Measurements from ENCODE around the gene CCDC74A.
"Not testable (repeated sequence)": the region's sequence is repeated elsewhere in the genome, so short reads cannot be mapped to it uniquely, and the experiment has no call there.

Gene CCDC74A

DNA sequence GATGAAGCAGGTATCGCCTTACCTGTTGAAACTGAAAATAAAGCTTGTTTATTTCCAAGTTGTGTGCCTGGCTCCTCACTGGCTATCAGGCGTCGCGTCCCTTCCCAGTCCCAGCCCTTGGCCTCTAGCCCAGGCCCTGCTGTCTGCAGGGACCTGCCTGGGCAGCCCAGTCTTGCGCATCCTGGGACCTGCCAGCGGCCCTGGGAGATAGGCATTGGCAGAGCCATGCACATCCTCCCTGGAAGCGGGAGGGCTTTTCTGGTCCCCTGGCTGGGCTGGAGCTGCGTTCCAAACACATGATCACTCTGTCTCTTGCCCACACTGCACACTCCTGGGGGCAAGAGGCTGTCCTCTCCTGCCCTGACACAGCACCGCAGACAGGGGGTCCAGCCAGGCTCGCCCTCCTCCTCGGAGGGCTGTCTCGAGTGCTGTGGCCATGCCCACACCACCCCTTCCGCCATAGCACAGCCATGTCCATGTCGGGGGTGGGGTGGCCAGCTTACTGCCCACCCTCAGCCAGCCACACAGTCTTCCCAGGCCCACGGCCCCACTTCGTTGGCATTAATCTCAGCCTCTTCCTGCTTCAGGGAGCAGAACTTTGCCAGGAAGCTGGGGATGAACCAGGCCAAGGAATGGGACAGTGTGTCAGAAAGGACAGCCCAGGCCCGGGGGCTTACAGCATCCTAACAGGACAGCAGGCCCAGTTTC lies 6.1 kb downstream of the CCDC74A start:
- DNase-seq (ENCODE audit: extremely low spot score); POLR2A ChIA-PET; CTCF ChIA-PET: not testable (repeated sequence)

DNA sequence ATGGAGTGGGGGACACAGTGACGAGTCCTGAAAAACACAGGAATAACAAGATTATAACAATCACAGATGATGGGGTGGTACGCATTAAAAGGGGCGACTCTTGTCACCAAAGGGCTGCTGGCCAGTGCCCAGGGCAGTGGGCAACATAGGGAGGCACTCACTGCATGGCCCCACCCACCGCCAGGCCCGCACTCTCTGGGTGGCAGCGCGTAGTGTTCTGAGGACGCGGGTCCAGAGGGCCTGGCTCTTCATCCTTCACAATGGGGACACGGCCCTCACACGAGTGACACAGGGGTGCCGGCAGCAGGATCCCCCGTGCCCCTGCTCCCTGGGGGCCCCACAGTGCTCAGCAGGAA lies 6.6 kb downstream of the CCDC74A start:
- CTCF ChIA-PET; POLR2A ChIA-PET; DNase-seq (ENCODE audit: extremely low spot score): not testable (repeated sequence)

DNA sequence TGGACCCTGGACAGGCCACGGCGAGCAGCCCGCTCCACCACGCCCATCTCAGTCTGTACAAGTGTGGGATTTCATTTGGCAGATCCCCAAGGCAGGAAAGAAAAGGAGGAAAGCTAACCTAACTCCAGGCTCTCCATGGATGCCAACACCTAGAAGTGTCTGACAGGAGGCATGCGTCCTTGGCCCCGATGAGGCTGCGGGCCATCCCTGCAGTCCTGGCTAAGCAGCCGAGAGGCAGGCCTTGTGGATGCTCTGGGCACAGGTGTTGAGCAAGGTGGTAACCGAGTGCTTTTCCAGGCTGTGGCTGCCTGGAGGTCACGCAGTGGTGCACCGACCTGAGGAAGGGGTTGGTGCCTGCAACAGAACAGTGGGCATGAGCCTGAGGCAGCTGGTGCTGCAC lies 7.3 kb downstream of the CCDC74A start:
- DNase-seq (ENCODE audit: extremely low spot score); POLR2A ChIA-PET; CTCF ChIA-PET: not testable (repeated sequence)

DNA sequence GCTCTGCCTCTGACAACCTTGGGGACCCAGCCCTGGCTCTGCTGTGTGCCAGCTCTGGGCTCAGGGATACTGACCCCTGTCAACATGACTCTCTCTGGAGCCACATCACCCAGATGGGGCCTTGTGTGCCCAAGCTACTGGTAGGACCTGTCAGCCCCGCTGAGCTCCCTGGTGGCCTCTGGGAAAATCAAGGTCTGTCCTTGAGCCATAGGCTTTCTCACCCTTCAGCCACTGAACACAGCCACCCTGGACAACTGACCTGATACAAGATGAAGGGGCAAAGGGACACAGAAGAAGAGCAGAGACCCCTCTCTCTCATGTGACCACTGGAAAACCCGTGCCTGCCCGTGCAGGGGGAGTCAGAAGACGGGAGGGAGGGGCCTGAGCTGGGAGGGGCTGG lies 7.8 kb downstream of the CCDC74A start:
- DNase-seq (ENCODE audit: extremely low spot score): no peak
- TF ChIP-seq ZNF384 (IDR thresholded peaks at IDR 0.05): no peak
- no peak for TF ChIP-seq TARDBP (IDR thresholded peaks at IDR 0.05)
- TF ChIP-seq LEF1 (IDR thresholded peaks at IDR 0.05; ENCODE audit: borderline replicate concordance): no peak
- TF ChIP-seq CTBP1 (IDR thresholded peaks at IDR 0.05; ENCODE audit: borderline replicate concordance): no peak
- TF ChIP-seq, protein P1, sequence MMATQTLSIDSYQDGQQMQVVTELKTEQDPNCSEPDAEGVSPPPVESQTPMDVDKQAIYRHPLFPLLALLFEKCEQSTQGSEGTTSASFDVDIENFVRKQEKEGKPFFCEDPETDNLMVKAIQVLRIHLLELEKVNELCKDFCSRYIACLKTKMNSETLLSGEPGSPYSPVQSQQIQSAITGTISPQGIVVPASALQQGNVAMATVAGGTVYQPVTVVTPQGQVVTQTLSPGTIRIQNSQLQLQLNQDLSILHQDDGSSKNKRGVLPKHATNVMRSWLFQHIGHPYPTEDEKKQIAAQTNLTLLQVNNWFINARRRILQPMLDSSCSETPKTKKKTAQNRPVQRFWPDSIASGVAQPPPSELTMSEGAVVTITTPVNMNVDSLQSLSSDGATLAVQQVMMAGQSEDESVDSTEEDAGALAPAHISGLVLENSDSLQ (IDR thresholded peaks at IDR 0.05): no peak
- TF ChIP-seq FOXK2 (IDR thresholded peaks at IDR 0.05): no peak
- TF ChIP-seq ELF4 (IDR thresholded peaks at IDR 0.05): no peak
- TF ChIP-seq BHLHE40 (IDR thresholded peaks at IDR 0.05; ENCODE audit: borderline replicate concordance): no peak
- no peak for TF ChIP-seq SUZ12 (IDR thresholded peaks at IDR 0.05)
- no peak for TF ChIP-seq FOXM1 (IDR thresholded peaks at IDR 0.05; ENCODE audit: borderline replicate concordance)
- TF ChIP-seq L3MBTL2 (conservative IDR thresholded peaks at IDR 0.05): no peak
- TF ChIP-seq HDGF (IDR thresholded peaks at IDR 0.05; ENCODE audit: borderline replicate concordance): no peak
- TF ChIP-seq NFRKB (IDR thresholded peaks at IDR 0.05): no peak
- no peak for TF ChIP-seq SP1 (IDR thresholded peaks at IDR 0.05)
- no peak for TF ChIP-seq FOXA1 (IDR thresholded peaks at IDR 0.05)
- ChIA-PET CTCF (no interaction called here), POLR2A (no interaction called here)

DNA sequence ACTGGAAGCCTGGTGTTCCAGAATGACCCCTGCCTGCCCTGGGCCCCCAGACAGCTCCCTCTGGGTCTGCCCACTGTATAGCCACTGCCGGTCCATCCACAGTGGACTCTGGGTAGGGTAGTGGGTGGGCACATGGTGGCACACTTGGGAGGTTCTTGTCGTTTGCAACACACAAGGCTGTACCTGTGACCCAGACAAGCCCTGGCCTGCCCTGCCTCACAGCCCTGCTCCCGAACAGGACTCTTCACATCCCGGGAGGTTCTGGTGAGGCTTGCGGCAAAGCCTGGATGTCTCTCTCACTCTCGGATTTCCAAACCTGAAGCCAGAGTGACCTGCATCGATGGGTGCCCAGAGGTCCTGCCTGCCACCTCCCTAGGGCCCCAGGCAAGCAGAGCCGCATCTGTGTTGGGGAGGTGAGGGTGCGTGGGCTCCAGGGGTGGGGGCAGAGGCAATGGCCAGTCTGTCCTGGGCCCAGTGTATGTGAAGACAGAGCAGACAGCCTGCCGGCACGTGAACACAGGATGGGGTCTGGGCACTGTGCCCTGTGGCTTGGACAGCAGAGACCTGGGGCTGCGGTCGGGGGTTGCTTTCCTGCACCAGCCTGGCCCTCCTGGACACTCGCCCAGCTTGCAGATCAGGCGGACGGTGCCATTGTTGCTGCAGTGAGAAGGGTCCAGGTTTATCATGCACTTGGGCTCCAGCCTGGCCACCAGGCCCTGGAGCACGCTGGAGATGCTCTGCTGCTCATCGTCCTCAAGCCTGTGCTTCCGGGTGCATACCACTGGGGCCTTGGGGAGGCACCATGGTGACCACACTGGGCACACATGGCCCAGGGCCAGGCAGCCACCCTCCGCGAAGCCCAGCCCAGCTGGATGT lies 8.5 kb downstream of the CCDC74A start:
- CTCF ChIA-PET; POLR2A ChIA-PET; DNase-seq (ENCODE audit: extremely low spot score): not testable (repeated sequence)

DNA sequence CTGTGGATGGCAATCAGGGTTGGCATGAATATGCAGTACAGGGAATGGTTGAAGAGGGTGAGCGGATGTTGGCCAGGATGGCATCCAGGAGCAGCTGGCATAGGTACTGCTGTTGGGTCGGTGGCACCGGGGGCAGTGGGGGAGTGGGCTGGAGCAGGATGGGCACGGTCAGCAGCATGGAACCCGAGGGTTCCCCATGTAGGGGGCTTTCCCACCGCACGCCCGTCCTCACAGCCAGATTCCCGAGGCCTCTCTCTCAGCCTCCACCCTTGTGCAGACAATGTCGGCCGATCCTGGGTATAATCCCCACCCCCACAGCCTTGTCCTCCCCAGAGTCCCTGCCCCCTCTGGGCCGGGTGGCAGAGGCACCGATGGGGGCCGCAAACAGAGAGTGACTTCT lies 9.2 kb downstream of the CCDC74A start:
- DNase-seq (ENCODE audit: extremely low spot score); POLR2A ChIA-PET; CTCF ChIA-PET: not testable (repeated sequence)

DNA sequence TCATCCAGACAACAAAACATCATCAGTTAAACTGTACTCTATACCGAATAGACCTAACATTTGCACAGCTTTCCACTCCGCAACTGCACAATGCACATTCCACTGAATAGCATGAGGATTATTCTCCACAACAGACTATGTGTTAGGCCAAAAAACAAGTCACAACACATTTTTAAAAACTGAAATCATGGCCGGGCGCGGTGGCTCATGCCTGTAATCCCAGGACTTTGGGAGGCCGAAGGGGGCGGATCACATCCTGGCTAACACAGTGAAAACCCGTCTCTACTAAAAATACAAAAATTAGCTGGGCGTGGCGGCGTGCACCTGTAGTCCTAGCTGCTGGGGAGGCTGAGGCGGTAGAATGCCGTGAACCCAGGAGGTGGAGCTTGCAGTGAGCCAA lies 11.2 kb downstream of the CCDC74A start:
- POLR2A ChIA-PET; DNase-seq (ENCODE audit: extremely low spot score); CTCF ChIA-PET: not testable (repeated sequence)

DNA sequence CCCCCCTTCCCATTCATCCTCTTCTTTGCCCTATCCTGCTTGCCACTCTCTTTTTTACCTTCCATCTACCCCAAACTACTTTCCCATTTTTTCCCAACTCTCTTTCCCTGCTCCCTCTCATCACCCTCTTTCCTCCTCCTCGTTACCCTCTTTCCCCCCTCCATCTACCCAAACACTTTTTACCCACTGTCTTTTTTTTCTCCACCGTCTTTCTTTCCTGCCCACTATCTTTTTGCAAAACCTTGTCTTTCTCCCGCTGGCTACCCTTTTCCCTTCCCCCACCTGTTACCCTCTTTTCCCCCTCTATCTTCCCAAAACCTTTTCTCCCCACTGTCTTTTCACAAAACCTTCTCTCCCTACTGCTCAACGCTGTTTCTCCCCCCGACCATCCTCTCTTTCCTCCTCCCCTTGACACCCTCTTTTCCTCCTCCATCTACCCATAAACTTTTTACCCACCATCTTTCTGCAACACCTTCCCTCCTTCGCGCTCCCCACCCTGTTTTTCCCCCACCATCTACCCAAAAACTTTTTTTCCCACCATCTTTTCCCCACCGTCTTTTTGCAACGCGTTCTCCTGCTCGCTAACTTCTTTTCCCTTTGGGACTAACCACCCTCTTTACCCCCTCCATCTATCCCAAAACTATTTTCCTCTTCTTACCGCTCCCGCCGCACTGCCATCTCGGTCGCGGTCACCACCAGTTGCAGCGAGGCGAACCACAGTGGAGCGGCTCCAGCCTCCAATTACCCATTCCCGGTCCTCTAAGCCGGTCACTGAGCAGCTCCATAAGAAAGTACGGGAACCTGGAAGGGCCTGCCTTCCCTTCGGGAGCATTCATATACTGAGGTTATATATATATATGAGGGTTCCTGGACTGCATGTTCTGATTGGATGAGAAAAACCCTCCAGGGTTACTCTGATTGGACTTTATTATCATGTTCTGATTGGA lies 15.0 kb downstream of the CCDC74A start:
- ChIA-PET POLR2A (no interaction called here), CTCF (no interaction called here)
- DNase-seq (ENCODE audit: extremely low spot score): no peak
- TF ChIP-seq TARDBP (IDR thresholded peaks at IDR 0.05) (no peak), FOXK2 (IDR thresholded peaks at IDR 0.05) (no peak), LEF1 (IDR thresholded peaks at IDR 0.05; ENCODE audit: borderline replicate concordance) (no peak), FOXM1 (IDR thresholded peaks at IDR 0.05; ENCODE audit: borderline replicate concordance) (no peak), BHLHE40 (IDR thresholded peaks at IDR 0.05; ENCODE audit: borderline replicate concordance) (no peak), SP1 (IDR thresholded peaks at IDR 0.05) (no peak), FOXA1 (IDR thresholded peaks at IDR 0.05) (no peak), ZNF384 (IDR thresholded peaks at IDR 0.05) (no peak), SUZ12 (IDR thresholded peaks at IDR 0.05) (no peak), ARNT (IDR thresholded peaks at IDR 0.05) (no peak)
- TF ChIP-seq, protein P1 (IDR thresholded peaks at IDR 0.05): no peak
